Measurements from ENCODE around the gene EFCAB5.
A peak's percentile ranks its signal among the peaks of the same experiment; 100 is the strongest.

EFCAB5 gene

GRCh38 chr17:29996458-29996857, 55.0 kb downstream of the EFCAB5 start:
- TF ChIP-seq CTCF (IDR thresholded peaks at IDR 0.05; ENCODE audit: insufficient read depth, low read length, poor library complexity, severe bottlenecking): no peak
- TF ChIP-seq EZH2phosphoT487 (conservative IDR thresholded peaks at IDR 0.05; ENCODE audit: low read length): no peak
- H3F3A ChIP-seq (ENCODE audit: insufficient read depth): no peaks in the 10 kb centered on the region
- no peaks in the 10 kb centered on the region for H3K27me3 ChIP-seq (ENCODE audit: low read length)
- H4K20me1 ChIP-seq (ENCODE audit: low read depth, low read length): no peaks in the 10 kb centered on the region
- no peak overlapping the region for H3K4me2 ChIP-seq (ENCODE audit: low read depth, low read length, poor library complexity, severe bottlenecking)
- no peaks in the 10 kb centered on the region for H3K9me2 ChIP-seq (replicated peaks; ENCODE audit: insufficient read depth, low read length)
- H3K9ac ChIP-seq (ENCODE audit: low read length): no peak overlapping the region
- H3K27ac ChIP-seq (ENCODE audit: low read depth, low read length): no peak overlapping the region
- H2AFZ ChIP-seq (ENCODE audit: low read depth, low read length, severe bottlenecking): no peak overlapping the region
- no peaks in the 10 kb centered on the region for H3K36me3 ChIP-seq (ENCODE audit: low read length)
- no peaks in the 10 kb centered on the region for H3K9me3 ChIP-seq (ENCODE audit: insufficient read depth, low read length)
- no peaks in the 10 kb centered on the region for H3K79me2 ChIP-seq (ENCODE audit: insufficient read depth, low read length)
- no peak overlapping the region for H3K4me3 ChIP-seq (ENCODE audit: insufficient read depth, low read length, poor library complexity, severe bottlenecking)

GRCh38 chr17:30000001-30000754, 58.7 kb downstream of the EFCAB5 start:
- Histone ChIP-seq H3K27me3 (ENCODE audit: low read length) (no peaks in the 10 kb centered on the region), H3F3A (ENCODE audit: insufficient read depth) (no peaks in the 10 kb centered on the region), H3K27ac (ENCODE audit: low read depth, low read length) (no peak overlapping the region), H3K79me2 (ENCODE audit: insufficient read depth, low read length) (no peaks in the 10 kb centered on the region), H3K4me3 (ENCODE audit: insufficient read depth, low read length, poor library complexity, severe bottlenecking) (no peak overlapping the region), H2AFZ (ENCODE audit: low read depth, low read length, severe bottlenecking) (no peak overlapping the region), H3K9ac (ENCODE audit: low read length) (no peak overlapping the region), H3K9me2 (replicated peaks; ENCODE audit: insufficient read depth, low read length) (no peaks in the 10 kb centered on the region), H3K4me2 (ENCODE audit: low read depth, low read length, poor library complexity, severe bottlenecking) (no peak overlapping the region), H4K20me1 (ENCODE audit: low read depth, low read length) (no peaks in the 10 kb centered on the region), H3K9me3 (ENCODE audit: insufficient read depth, low read length) (no peaks in the 10 kb centered on the region), H3K36me3 (ENCODE audit: low read length) (no peaks in the 10 kb centered on the region)
- no peak for TF ChIP-seq EZH2phosphoT487 (conservative IDR thresholded peaks at IDR 0.05; ENCODE audit: low read length)
- peak; percentile 13 for TF ChIP-seq CTCF (IDR thresholded peaks at IDR 0.05; ENCODE audit: insufficient read depth, low read length, poor library complexity, severe bottlenecking)

- Histone ChIP-seq H2AFZ (ENCODE audit: low read depth, low read length, severe bottlenecking) (no peak overlapping the region), H3K9me3 (ENCODE audit: insufficient read depth, low read length) (no peaks in the 10 kb centered on the region), H3K36me3 (ENCODE audit: low read length) (no peaks in the 10 kb centered on the region), H3K4me2 (ENCODE audit: low read depth, low read length, poor library complexity, severe bottlenecking) (no peak overlapping the region), H3K4me3 (ENCODE audit: insufficient read depth, low read length, poor library complexity, severe bottlenecking) (no peak overlapping the region), H3K9me2 (replicated peaks; ENCODE audit: insufficient read depth, low read length) (no peaks in the 10 kb centered on the region), H3K27ac (ENCODE audit: low read depth, low read length) (no peak overlapping the region), H3K27me3 (ENCODE audit: low read length) (no peaks in the 10 kb centered on the region), H3F3A (ENCODE audit: insufficient read depth) (no peaks in the 10 kb centered on the region), H3K9ac (ENCODE audit: low read length) (no peak overlapping the region), H3K79me2 (ENCODE audit: insufficient read depth, low read length) (no peaks in the 10 kb centered on the region), H4K20me1 (ENCODE audit: low read depth, low read length) (no peaks in the 10 kb centered on the region)
- TF ChIP-seq EZH2phosphoT487 (conservative IDR thresholded peaks at IDR 0.05; ENCODE audit: low read length) (no peak), CTCF (IDR thresholded peaks at IDR 0.05; ENCODE audit: insufficient read depth, low read length, poor library complexity, severe bottlenecking) (no peak)
Observed at GRCh38 chr17:30000755-30001257, 59.4 kb downstream of the EFCAB5 start.
